Measurements from ENCODE around the gene STS.

DNA sequence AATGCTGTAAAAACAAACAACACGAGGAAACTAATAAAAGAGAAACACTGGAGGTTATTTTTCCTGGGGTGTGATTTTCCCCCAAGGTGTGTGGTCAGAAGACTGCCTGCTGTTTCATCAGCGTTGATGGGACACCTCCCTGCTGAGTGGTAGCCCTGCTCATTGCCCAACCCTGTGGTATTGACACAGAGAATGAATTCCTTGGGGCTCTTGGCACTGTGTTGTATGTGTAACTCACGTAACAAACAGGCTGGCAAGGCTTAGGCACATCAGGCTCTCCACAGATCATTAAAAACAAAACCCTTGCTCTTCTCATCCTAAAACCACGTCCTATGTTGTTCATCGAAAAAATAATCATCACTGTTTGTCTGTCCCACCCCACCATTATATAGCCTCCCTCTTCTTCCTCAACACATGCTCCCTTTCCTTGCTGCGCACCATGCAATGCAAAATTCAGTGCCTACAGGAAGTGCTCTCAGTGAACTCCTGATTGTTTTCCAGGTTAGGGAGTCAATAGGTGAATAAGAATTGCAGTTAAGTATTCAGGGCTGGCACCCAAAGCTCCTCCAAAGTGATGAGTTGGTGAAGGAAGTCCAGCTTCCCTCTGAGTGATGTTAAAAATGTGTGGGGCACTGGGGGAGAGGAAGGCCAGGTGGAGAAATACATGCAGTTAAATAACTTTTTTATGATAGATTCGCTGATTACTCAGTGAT, 11.8 kb downstream of the STS start:
- no peak for TF ChIP-seq CTCF (IDR thresholded peaks at IDR 0.05)
- TF ChIP-seq EP300 (IDR thresholded peaks at IDR 0.05; ENCODE audit: low read depth), result no peak
- TF ChIP-seq POLR2A (IDR thresholded peaks at IDR 0.05), result no peak
- no peak for TF ChIP-seq POLR2AphosphoS5 (IDR thresholded peaks at IDR 0.05)

All from transverse colon (tissue), 4 donors.